ENCODE data around the gene NEURL2. TPM values are rescaled to one million over a fixed set of nuclear protein-coding genes. Genes with fewer than 3 reads are reported as not detected.

Gene NEURL2
- total RNA-seq, 2 donors from 2014 or later, result 3.3 to 5.2 TPM

- intact Hi-C loops (cut with DNase I), result no loop called here
- no peak for TF ChIP-seq CTCF (IDR thresholded peaks at IDR 0.05)
- TF ChIP-seq POLR2A (IDR thresholded peaks at IDR 0.05), result no peak
- 16 to 23% methylated on average over 9 to 13 of the region's 13 CpGs for WGBS, 2 donors
- Histone ChIP-seq H3K9me3 (no peaks in the 10 kb centered on the region), H3K27ac (peak overlapping the region; percentile 52 to 80 (median 70)), H3K36me3 (replicated peaks in 1 of 2; ENCODE audit: insufficient read depth in 1 of 2, low read depth in 2 of 2) (no peaks in the 10 kb centered on the region), H3K27me3 (no peaks in the 10 kb centered on the region), H3K4me3 (peak overlapping the region; percentile 11 to 73), H3K4me1 (peaks cover 32% of the 10 kb centered on the region)
- DNase-seq (no peak), ATAC-seq (no peak)
Measured at GRCh38 chr20:45857882-45858216, 33.2 kb downstream of the NEURL2 start.

GRCh38 chr20:45857114-45857881, 33.7 kb downstream of the NEURL2 start, which contains the start of the genes ACOT8 and ZSWIM3:
TSS of gene ACOT8 (minus strand) at chr20:45857392. CDS start at chr20:45857315, 77 bp downstream.
TSS of gene ZSWIM3 (plus strand) at chr20:45857614. CDS start at chr20:45857826, 212 bp downstream.
- H3K27me3 ChIP-seq, result no peaks in the 10 kb centered on the region
- H3K36me3 ChIP-seq (replicated peaks in 1 of 2; ENCODE audit: insufficient read depth in 1 of 2, low read depth in 2 of 2), result no peaks in the 10 kb centered on the region
- intact Hi-C loops (cut with DNase I), result no loop called here
- DNase-seq, result peak; percentile 96 to 100 (median 98)
- TF ChIP-seq CTCF (IDR thresholded peaks at IDR 0.05) (no peak), POLR2A (IDR thresholded peaks at IDR 0.05) (peak; percentile 50 to 81 (median 80))
- H3K4me1 ChIP-seq, result peaks cover 32% of the 10 kb centered on the region
- WGBS, 2 donors, result 0 to 1% methylated on average over 14 to 35 of the region's 36 CpGs
- peak within 1 kb of the TSS; percentile 30 to 73 for H3K4me3 ChIP-seq
- ATAC-seq, result peak; percentile 100
- H3K9me3 ChIP-seq, result no peaks in the 10 kb centered on the region
- H3K27ac ChIP-seq, result peak within 1 kb of the TSS; percentile 52 to 80 (median 70)

GRCh38 chr20:45853484-45853883, 37.5 kb downstream of the NEURL2 start:
- Histone ChIP-seq H3K27ac (no peak overlapping the region), H3K4me3 (no peak overlapping the region), H3K9me3 (no peaks in the 10 kb centered on the region), H3K36me3 (replicated peaks in 1 of 2; ENCODE audit: insufficient read depth in 1 of 2, low read depth in 2 of 2) (peaks cover 0 to under 1% of the 10 kb centered on the region in 2 donors), H3K4me1 (peaks cover 31% of the 10 kb centered on the region), H3K27me3 (no peaks in the 10 kb centered on the region)
- WGBS, 2 donors, result 29 to 40% methylated on average over 2 of the region's 2 CpGs
- intact Hi-C loops (cut with DNase I), result no loop called here
- DNase-seq (no peak), ATAC-seq (no peak)
- TF ChIP-seq POLR2A (IDR thresholded peaks at IDR 0.05), result no peak
- no peak for TF ChIP-seq CTCF (IDR thresholded peaks at IDR 0.05)

- DNase-seq (no peak), ATAC-seq (no peak)
- no peak overlapping the region for H3K27ac ChIP-seq
- H3K27me3 ChIP-seq, result no peaks in the 10 kb centered on the region
- no peak overlapping the region for H3K4me3 ChIP-seq
- H3K36me3 ChIP-seq (replicated peaks in 1 of 2; ENCODE audit: insufficient read depth in 1 of 2, low read depth in 2 of 2), result peaks cover 0 to 4% of the 10 kb centered on the region in 2 donors
- 84 to 95% methylated on average over 3 to 6 of the region's 6 CpGs for WGBS, 2 donors
- H3K4me1 ChIP-seq, result peaks cover 25% of the 10 kb centered on the region
- intact Hi-C loops (cut with DNase I), result no loop called here
- TF ChIP-seq CTCF (IDR thresholded peaks at IDR 0.05) (no peak), POLR2A (IDR thresholded peaks at IDR 0.05) (no peak)
- H3K9me3 ChIP-seq, result no peaks in the 10 kb centered on the region
Measured at GRCh38 chr20:45852326-45852725, 38.7 kb downstream of the NEURL2 start.

GRCh38 chr20:45851501-45851900, 39.5 kb downstream of the NEURL2 start:
- intact Hi-C loops (cut with DNase I), result no loop called here
- Histone ChIP-seq H3K4me3 (no peak overlapping the region), H3K4me1 (peaks cover 22% of the 10 kb centered on the region), H3K36me3 (replicated peaks in 1 of 2; ENCODE audit: insufficient read depth in 1 of 2, low read depth in 2 of 2) (peaks cover 0 to 4% of the 10 kb centered on the region in 2 donors), H3K27ac (no peak overlapping the region), H3K9me3 (no peaks in the 10 kb centered on the region), H3K27me3 (no peaks in the 10 kb centered on the region)
- TF ChIP-seq CTCF (IDR thresholded peaks at IDR 0.05) (no peak), POLR2A (IDR thresholded peaks at IDR 0.05) (no peak)
- ATAC-seq (no peak), DNase-seq (no peak)

Measured in body of pancreas (tissue), 4 donors.